Measurements from ENCODE around the gene FOXB1.

GRCh38 chr15:60009124-60009960, 5.2 kb downstream of the FOXB1 start:
- TF ChIP-seq CEBPB (tag; IDR thresholded peaks at IDR 0.05) = no peak
- TF ChIP-seq RNF2 (IDR thresholded peaks at IDR 0.05) = no peak
